HG03378 (cell line): ENCODE data around the gene IRF2BP2.

Experiments
- ATAC-seq: cut with Tn5 transposase; IDR thresholded peaks from one replicate; pipeline ENCODE4 v1.9.1; 2021; ENCODE audit warnings: mild to moderate bottlenecking, moderate library complexity; ENCODE audit not compliant: unreplicated experiment

IRF2BP2 gene

GRCh38 chr1:234585330-234586055 lies 24.5 kb downstream of the IRF2BP2 start:
- ATAC-seq, result no peak

DNA sequence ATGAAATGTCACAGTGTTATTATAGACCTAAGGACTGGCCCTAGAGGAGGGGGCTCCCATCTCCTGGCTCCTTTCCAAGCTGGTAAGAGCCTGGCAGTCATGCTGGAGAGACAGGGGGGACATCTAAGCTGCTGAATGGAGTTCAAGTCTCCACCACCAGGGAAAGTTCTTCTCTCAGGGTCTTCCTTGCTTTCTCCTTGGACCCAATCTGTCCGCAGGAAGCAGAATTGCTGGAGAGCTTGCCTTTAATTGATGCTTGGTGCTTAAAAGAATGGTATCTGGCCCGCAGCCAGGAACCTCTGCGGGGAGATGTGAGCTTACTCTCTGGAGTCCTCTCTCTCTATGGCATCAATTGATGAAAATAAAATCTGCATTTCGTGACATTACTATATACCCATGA lies 25.1 kb downstream of the IRF2BP2 start:
- no peak for ATAC-seq

DNA sequence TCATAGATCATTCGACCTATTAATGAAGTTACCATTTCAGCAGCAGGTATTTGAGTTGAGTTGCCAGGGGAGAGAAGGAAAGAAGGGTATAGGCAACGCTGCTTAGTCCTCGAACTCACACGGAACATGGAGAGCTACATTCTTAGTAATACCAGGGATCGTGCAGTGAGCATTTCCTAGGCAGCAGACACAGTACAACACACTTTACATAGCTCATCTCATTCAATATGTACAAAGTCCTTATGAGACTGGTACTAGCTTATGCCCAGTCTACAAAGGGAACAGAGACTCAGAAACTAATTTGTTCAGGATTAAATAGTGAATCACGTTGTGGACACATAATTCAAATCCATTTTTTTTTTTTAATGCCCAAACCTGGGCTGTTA lies 25.6 kb downstream of the IRF2BP2 start:
- ATAC-seq, result no peak

DNA sequence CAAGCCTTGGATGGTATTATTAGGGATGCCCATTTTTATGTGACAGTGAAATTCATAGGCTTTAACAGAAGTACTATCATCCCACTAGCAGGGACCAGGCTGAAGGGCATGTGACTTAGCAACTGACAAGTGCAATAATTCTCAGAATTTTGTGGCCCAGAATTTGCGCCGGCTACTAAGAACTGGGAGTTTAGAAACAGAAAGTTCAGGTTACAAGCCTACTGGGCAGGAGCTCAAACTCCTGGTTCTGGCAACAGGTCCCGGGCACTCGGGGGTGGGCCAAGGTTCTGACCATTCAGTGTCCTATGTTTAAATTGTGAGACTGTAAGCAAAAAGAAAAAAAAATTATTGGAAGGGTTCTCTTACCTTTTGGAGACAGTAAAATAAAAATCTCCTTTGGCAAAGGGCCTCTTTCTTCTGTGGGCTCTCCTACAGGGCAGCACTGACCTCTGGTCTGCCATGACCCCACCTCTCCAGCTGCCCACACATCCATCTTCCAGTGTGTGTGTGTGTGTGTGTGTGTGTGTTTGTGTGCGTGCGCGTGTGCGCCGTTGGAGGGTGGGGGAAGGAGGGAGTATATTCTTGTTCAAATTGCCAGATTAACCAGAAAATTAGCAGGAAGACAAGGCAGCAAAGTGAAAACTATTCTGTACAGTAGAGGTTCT lies 26.1 kb downstream of the IRF2BP2 start:
- no peak for ATAC-seq

DNA sequence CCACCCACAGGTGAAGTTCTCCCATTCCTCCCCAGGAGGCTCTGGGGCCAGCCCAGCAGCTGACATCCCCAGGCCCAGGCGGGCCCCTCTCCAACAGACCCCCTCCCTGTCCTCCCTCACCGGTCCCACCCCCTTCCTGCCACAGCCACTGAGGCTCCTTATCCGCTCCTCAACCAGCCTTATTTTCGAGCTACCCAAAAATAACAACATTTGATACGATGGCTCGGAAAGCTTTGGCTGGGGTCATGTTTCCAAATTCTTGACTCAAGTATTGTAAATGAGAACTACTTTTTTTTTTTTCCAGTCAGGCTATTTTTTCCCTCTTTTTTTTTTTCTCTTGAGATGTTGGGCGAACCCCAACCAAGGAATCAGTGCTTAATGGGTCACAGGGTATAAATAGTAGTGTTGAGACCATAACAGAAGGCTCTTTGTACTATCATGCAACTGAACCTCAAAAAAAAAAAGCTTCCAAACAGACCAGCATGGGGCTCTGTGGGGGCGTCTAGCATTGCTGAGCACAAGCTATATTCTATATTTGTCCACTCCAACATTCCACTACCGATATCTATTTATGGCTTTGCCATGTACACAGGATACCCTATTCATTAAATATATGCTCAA lies 27.2 kb downstream of the IRF2BP2 start:
- no peak for ATAC-seq

GRCh38 chr1:234582186-234582585 lies 27.8 kb downstream of the IRF2BP2 start:
- no peak for ATAC-seq

DNA sequence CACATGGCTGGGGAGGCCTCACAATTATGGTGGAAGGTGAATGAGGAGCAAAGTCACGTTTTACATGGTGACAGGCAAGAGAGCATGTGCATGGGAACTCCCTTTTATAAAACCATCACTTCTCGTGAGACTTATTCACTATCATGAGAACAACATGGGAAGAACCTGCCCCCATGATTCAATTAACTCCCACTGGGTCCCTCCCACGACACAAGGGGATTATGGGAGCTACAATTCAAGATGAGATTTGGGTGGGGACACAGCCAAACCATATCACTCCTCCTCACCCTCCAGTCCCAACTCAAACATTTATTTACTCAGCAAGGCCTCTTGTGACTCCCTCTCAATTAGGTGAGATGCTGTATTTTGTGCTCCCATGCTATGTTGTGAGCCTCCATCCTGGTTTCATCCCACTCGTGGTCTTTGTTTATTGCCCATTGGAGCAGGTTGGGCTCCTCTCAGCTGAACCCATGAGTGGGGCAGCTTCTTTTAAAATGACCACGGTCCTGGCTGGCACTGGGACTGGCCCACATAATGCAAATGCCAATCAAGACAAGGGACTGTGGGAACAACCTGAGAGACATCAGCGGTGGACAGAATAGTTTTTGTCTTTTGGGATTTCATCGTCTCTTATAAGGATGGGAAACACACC lies 28.8 kb downstream of the IRF2BP2 start:
- ATAC-seq, result no peak

GRCh38 chr1:234579967-234580366 lies 30.0 kb downstream of the IRF2BP2 start:
- ATAC-seq, result no peak

- no peak for ATAC-seq
These were observed 31.2 kb downstream of the IRF2BP2 start for GRCh38 chr1:234578735-234579134.

DNA sequence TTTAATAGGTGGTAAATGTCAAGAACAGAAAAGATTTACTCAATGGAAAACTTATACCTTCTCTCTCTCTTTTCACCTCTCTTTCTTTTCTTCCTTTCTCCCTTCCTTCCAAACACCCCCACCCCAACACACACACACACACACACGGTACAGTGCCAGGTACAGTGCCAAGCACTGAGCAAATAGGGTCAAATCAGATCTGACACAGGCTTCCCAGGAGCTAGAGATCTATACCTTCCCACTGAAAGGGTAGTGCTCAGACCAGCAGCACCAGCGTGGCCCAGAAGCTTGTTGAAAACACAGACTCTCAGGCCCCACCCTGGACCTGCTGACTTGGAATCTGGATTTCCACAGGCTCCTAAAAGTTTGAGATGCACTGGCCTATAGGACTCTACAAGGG lies 31.9 kb downstream of the IRF2BP2 start:
- no peak for ATAC-seq

- no peak for ATAC-seq
These were observed 36.2 kb downstream of the IRF2BP2 start for GRCh38 chr1:234573711-234574299.

GRCh38 chr1:234572966-234573365 lies 37.0 kb downstream of the IRF2BP2 start:
- no peak for ATAC-seq

GRCh38 chr1:234571702-234572101 lies 38.3 kb downstream of the IRF2BP2 start:
- no peak for ATAC-seq

- ATAC-seq, result no peak
These were observed 39.5 kb downstream of the IRF2BP2 start for GRCh38 chr1:234570329-234571120.

GRCh38 chr1:234568345-234568744 lies 41.6 kb downstream of the IRF2BP2 start:
- no peak for ATAC-seq

DNA sequence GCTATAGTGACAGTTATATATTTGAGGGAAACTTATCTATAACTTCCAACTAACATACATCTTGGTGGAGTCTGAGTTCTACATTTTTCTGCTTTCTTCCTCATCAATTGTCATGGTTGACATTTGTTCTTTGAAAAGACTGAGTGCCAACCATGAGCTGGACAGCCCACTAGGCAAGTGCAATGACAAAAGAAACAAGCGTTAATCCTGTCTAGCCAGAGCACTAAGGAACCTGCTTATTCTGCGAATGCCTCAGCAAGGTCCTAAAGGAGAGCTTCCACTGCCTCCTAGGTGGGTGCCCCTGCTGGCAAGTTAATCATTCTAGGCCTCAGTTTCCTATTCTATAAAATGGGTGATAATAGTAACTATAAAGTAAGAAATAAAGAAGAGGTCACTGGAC lies 44.8 kb downstream of the IRF2BP2 start:
- ATAC-seq, result no peak

DNA sequence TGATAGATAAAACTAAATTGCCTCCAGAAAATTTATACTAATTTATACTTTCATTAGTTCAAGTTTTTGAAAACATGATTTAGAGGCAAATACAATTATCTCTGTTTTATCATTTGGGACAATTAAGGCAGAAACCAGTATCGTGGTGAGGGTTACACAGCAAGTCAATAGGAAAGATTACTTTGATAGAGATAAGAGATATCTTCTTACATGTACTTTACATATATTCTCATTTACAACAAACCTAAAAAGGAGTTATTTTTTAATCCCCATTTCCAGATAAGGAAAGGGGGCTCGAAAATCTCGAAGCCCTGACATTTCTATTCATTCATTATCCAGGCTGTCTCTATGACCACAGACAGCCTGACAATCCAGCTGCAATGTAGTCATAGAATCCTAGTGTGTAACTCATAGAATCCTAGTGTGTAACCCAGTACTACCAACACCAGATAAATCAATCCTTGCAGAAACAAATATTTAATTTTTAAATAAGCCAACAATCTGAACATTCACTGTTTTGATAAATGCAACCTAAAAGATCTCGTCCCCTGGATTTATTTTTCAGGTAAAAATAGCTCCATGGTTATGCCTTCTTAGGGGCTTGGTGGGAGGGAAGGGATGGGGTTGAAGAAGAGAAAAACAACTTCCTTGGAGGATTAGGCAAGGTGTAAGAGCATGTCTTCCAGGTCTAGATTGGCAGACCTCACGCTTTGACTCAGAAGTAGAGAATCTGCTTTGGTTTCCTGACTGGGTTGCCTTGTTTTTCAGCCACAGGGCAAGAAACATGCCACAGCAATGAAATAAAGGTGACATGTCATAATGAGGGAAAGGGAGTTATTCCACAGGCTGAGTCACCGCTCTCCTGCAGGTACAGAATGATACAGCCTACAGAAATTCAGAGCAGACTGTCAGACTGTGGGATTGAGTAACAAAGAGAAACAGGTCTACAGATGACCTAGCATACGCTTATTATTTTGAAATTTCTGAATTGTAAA lies 45.6 kb downstream of the IRF2BP2 start:
- ATAC-seq, result no peak

DNA sequence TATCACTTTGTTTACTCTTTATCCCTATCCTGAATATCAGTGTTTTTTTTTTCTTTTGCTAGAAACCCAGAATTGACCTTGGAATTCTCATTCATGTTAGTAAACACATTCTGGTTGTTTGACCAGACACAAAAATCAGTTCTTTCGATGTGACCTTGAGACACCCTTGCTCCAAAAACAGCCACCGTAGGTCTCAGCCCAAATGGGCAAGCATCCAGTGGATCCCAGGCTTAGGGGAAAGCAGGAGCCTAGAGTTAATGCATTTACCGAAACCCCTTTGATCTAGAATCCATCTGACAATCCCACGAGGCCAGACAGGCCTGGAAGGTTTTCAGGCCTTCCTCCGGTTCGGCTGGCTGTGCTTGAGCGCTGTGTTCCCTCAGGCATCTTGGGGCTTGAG lies 47.6 kb downstream of the IRF2BP2 start:
- no peak for ATAC-seq

GRCh38 chr1:234561319-234561718 lies 48.7 kb downstream of the IRF2BP2 start:
- no peak for ATAC-seq
